Parathyroid adenoma (tissue), 2 donors: Measurements from ENCODE around the gene ZFHX3.

ENCODE experiments used
- H2AFZ ChIP-seq: fragments of 300-600 bp; sonication (generic); one replicate; pipeline ENCODE4 v1.7.0; 2017; ENCODE audit warnings: antibody characterized with exemption, mild to moderate bottlenecking
- H3K27ac ChIP-seq: fragments of 300-600 bp; sonication (generic); one replicate; pipeline ENCODE4 v1.7.0; 2017
- H3K27me3 ChIP-seq: fragments of 300-600 bp; sonication (generic); one replicate; pipeline ENCODE4 v1.7.0; 2017; ENCODE audit warnings: low read length; ENCODE audit not compliant: control insufficient read depth, insufficient read depth
- H3K36me3 ChIP-seq: fragments of 300-600 bp; sonication (generic); one replicate; pipeline ENCODE4 v1.7.0; 2017; ENCODE audit warnings: low read length; ENCODE audit not compliant: control insufficient read depth, insufficient read depth
- H3K4me1 ChIP-seq: fragments of 300-600 bp; sonication (generic); one replicate; pipeline ENCODE4 v1.7.0; 2017; ENCODE audit warnings: control low read depth
- H3K4me2 ChIP-seq: fragments of 300-600 bp; sonication (generic); one replicate; pipeline ENCODE4 v1.7.0; 2017; ENCODE audit warnings: low read length
- H3K4me3 ChIP-seq: fragments of 300-600 bp; sonication (generic); one replicate; pipeline ENCODE4 v1.7.0; 2017; ENCODE audit warnings: low read depth, low read length
- H3K79me2 ChIP-seq: fragments of 300-600 bp; sonication (generic); one replicate; pipeline ENCODE4 v1.7.0; 2017; ENCODE audit warnings: control low read depth
- H3K9ac ChIP-seq: fragments of 300-600 bp; sonication (generic); one replicate; pipeline ENCODE4 v1.7.0; 2017; ENCODE audit warnings: mild to moderate bottlenecking
- H3K9me3 ChIP-seq: fragments of 300-600 bp; sonication (generic); one replicate; pipeline ENCODE4 v1.7.0; 2017; ENCODE audit warnings: low read length; ENCODE audit not compliant: control insufficient read depth
- TF ChIP-seq, protein P1 (sequence below): fragments of 300-600 bp; sonication (generic); IDR thresholded peaks from one replicate; pipeline ENCODE4 v1.7.0; 2017; ENCODE audit warnings: antibody characterized with exemption, mild to moderate bottlenecking
- donor health status: primary hyperparathyroidism.

Gene ZFHX3

DNA sequence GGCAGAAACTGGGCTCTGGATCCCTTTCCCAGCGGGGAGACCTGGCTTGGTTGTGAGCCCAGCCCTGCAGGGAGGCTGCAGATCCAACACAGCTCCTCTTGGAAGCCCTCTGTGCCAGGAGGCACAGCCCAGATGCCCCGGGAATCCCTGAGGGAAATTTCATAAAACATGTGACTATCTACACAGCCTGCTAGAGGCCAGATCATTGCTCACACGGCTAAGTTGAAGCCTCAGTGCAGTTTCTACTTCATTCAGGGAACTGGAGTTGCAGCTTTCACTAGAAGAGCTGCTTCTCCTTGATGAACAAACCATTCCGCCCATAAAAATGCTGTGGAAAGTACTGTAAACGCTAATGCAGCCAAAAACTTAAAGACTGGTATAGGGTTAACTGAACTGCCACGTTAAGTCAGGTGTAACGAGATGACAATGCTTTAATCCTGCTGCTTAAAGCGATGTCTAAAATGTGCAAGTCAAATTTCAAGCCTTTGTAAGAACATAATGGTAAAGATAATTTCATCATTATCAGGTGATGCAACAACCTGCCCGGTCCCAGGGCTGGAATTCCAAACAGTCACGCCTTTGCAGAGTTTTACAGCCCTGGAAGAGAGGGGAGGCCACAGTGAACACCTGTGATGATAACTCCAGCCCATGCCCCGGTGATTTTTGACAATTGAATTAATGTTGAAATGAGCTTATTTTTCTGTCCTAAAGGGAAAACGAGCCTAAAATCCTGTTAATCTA, 172.5 kb downstream of the ZFHX3 start:
- Histone ChIP-seq H3K4me2 (no peak overlapping the region), H3K27ac (no peak overlapping the region), H3K4me3 (no peak overlapping the region), H3K9ac (no peak overlapping the region), H3K27me3 (no peaks in the 10 kb centered on the region), H3K4me1 (no peaks in the 10 kb centered on the region), H3K9me3 (no peaks in the 10 kb centered on the region), H3K36me3 (no peaks in the 10 kb centered on the region), H3K79me2 (peaks cover 15% of the 10 kb centered on the region), H2AFZ (no peak overlapping the region)
- TF ChIP-seq, protein P1, sequence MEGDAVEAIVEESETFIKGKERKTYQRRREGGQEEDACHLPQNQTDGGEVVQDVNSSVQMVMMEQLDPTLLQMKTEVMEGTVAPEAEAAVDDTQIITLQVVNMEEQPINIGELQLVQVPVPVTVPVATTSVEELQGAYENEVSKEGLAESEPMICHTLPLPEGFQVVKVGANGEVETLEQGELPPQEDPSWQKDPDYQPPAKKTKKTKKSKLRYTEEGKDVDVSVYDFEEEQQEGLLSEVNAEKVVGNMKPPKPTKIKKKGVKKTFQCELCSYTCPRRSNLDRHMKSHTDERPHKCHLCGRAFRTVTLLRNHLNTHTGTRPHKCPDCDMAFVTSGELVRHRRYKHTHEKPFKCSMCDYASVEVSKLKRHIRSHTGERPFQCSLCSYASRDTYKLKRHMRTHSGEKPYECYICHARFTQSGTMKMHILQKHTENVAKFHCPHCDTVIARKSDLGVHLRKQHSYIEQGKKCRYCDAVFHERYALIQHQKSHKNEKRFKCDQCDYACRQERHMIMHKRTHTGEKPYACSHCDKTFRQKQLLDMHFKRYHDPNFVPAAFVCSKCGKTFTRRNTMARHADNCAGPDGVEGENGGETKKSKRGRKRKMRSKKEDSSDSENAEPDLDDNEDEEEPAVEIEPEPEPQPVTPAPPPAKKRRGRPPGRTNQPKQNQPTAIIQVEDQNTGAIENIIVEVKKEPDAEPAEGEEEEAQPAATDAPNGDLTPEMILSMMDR = no peak

DNA sequence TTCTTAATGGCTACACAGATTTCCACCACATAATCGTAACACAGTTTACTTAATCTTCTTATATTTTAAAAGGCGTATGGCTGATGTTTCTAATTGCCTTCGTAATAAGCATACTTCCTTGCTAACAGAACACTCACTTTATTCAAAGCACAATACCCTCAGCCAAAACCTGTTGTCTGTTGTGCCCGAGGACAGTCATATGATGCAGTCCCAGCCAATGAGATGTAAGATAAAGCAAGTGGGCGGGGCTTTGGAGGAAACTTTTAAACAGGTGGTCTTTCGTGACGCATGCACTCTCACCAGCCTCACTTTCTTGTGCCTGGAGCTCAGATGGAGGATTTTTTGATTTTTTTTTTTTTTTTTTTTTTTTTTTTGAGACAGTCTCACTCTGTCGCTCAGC, 174.1 kb downstream of the ZFHX3 start:
- no peak overlapping the region for H2AFZ ChIP-seq
- H3K27me3 ChIP-seq = no peaks in the 10 kb centered on the region
- H3K27ac ChIP-seq = no peak overlapping the region
- H3K9me3 ChIP-seq = no peaks in the 10 kb centered on the region
- H3K9ac ChIP-seq = no peak overlapping the region
- no peak overlapping the region for H3K4me2 ChIP-seq
- H3K4me3 ChIP-seq = no peak overlapping the region
- no peaks in the 10 kb centered on the region for H3K36me3 ChIP-seq
- no peaks in the 10 kb centered on the region for H3K4me1 ChIP-seq
- H3K79me2 ChIP-seq = peaks cover 15% of the 10 kb centered on the region
- TF ChIP-seq, protein P1 = no peak

DNA sequence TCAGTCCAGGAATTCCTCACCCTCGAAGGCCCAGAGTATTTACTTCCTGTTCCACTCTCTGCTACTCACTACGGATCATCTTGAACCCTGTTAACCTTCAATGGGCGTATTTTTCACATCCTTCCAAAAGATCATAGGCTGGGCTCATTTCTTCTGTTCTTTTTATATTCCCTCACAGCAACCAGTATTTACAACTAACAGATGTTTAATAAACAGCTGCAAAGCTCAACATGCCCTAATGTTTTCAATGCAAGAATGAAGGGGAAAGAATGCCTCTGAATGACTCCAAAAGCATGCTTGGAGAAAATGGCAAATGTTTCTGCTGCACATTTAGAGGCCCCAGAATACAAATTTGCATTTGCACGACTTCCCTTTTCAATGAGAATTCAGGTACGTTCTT, 174.9 kb downstream of the ZFHX3 start:
- Histone ChIP-seq H3K4me1 (no peaks in the 10 kb centered on the region), H3K4me3 (no peak overlapping the region), H3K9me3 (no peaks in the 10 kb centered on the region), H3K27me3 (no peaks in the 10 kb centered on the region), H2AFZ (no peak overlapping the region), H3K9ac (no peak overlapping the region), H3K4me2 (no peak overlapping the region), H3K27ac (no peak overlapping the region), H3K36me3 (no peaks in the 10 kb centered on the region), H3K79me2 (peaks cover 15% of the 10 kb centered on the region)
- TF ChIP-seq, protein P1 = no peak

DNA sequence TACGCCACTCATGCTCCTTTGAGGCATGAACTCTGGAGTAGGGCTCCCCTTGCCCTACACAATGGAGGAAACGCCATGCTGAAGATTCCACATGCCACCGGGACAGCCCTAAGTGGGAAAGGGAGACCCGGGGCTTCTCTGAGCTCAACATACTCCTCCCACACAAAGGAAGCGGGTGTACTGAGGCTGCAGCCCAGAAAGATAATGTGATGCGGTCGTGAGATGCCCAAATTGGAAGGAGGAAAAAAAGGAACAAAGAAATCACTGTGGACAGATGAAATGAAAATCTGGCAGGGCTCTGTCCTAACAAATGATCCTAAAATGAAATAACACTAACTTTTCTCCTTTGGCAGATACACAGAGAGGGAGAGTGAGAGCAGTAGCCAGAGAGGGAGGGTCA, 182.1 kb downstream of the ZFHX3 start:
- no peak overlapping the region for H3K4me2 ChIP-seq
- H3K36me3 ChIP-seq = no peaks in the 10 kb centered on the region
- no peaks in the 10 kb centered on the region for H3K4me1 ChIP-seq
- H3K4me3 ChIP-seq = no peak overlapping the region
- H3K9me3 ChIP-seq = no peaks in the 10 kb centered on the region
- TF ChIP-seq, protein P1 = no peak
- H2AFZ ChIP-seq = no peak overlapping the region
- H3K27ac ChIP-seq = no peak overlapping the region
- H3K27me3 ChIP-seq = no peaks in the 10 kb centered on the region
- peaks cover 25% of the 10 kb centered on the region for H3K79me2 ChIP-seq
- no peak overlapping the region for H3K9ac ChIP-seq

DNA sequence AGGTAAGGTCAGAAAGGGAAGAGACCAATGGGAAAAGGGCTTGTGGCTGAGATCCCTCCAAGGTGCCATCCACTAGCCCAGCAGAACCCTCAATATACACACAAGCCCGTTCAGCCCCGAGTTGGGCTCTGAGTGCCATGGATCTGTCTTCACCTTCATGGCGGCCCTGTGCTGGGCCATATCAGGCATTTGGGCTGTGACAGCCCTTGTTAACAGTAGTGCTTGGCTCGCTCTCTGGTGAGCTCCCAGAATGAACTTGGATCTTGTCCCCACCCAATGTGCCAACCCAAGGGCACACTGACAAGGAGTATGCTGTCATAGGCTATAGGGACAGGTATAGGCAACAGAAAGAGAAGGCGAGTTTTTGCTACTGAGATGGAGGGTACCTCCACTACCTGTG, 182.7 kb downstream of the ZFHX3 start:
- Histone ChIP-seq H3K9me3 (no peaks in the 10 kb centered on the region), H3K4me2 (no peak overlapping the region), H3K27ac (no peak overlapping the region), H3K36me3 (no peaks in the 10 kb centered on the region), H2AFZ (no peak overlapping the region), H3K4me3 (no peak overlapping the region), H3K27me3 (no peaks in the 10 kb centered on the region), H3K9ac (no peak overlapping the region), H3K79me2 (peaks cover 25% of the 10 kb centered on the region), H3K4me1 (no peaks in the 10 kb centered on the region)
- TF ChIP-seq, protein P1 = no peak
